Inflammatory macrophage (primary cell): ENCODE results near the gene ZNF182.
"Not testable (repeated sequence)": the region's sequence is repeated elsewhere in the genome, so short reads cannot be mapped to it uniquely, and the experiment has no call there.

Experiments
- DNase-seq, 2 donors: peaks; one replicate each; pipeline ENCODE4 v3.0.0-alpha.2; 2020 to 2022

The ZNF182 gene

GRCh38 chrX:48001260-48001659 is 2.5 kb downstream of the ZNF182 start:
- DNase-seq: no peak

DNA sequence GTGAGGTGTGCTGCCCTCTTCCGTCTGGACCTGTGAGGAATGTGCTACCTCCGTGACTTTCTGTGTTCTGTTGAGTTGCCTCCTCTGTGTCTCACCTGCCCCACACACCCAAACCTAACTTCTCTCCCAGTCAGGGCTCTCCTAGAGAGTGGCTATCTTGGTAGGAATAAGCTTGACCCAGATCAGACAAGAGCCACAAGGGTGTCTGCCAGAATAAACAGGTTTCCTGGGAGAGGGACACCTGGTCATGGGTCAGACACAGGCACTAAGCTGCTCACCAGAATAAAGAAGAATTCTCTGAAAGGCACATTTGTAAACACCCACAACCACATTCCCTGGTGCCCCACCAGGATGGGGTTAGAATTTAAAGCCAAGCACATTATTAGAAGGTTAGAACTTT is 11.1 kb downstream of the ZNF182 start:
- DNase-seq: no peak

DNA sequence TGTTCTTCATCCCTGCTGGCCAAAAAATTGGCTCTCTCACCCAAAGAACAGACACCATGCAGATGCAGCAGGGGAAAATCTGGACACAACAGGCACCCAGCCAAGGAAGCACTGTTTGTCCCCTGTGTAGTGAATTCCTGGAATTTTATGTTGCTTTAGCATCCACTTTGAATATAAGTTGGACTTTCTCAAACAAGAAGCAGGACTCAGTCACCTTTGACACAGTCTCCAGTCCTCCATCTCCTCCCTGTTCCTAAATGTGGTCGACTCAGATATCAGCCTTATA is 11.8 kb downstream of the ZNF182 start:
- DNase-seq: no peak

DNA sequence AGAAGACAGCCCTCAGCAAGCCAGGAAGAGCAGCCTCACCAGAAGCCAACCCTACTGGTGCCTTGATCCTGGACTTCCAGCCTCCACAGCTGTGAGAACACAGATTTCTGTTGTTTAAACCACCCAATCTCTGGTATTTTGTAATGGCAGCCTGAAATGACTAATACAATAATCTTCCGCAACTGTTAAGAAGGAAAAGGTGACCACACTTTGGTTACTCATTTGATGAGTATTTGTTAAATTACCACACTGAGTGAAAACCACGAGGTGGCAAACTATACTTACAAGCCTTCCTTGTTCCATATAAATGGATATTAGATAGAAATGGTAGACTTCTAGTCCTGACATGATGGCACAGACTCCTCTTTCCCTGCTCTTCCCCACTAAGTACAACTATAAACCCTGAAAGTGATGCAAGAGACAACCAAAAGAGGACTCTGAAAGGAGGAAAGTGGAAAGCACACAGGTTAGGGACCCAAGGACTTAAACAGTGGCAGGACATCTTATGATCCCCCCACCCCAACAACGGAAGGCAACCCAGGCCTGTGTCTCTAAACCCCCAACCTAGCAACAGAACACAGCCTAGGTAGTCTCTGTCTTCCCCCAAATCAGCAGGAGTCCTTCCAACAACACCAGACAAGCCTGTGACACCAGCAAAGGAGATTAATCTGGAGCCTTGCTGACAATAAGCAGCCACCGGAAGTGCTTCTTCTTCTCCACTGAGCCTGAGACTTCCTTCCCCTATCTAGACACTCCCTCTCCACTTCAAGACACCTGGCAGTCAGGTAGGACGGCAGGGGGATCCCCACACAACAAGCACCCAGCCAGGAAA is 12.3 kb downstream of the ZNF182 start:
- DNase-seq: peak; percentile 37 to 45

DNA sequence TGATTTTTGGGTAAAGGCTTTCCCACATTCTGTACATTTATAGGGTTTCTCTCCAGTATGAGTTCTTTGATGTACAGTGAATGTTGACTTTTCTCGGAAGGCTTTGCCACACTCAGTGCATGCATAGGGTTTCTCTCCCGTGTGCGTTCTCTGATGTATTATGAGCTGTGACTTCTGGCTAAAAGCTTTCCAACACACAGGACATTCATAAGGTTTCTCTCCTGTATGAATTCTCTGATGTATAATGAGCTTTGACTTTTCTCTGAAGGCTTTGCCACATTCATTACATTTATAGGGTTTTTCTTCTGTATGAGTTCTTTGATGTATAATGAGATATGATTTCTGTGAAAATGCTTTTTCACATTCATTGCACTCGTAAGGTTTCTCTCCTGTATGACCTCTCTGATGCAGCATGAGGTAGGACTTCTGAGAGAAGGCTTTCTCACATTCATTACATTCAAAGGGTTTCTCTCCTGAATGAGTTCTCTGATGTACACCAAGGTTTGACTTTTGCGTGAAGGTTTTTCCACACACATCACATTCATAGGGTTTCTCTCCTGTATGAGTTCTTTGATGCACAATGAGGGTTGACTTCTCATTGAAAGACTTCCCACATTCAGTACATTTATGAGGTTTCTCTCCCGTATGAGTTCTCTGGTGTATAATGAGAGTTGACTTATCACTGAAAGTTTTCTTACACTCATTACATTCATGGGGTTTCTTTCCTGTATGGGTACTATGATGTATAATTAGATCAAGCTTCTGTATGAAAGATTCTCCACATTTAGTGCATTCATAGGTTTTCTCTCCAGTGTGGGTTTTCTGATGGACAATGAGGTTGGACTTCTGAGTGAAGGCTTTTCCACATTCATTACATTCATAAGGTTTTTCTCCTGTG is 27.3 kb downstream of the ZNF182 start:
- no peak for DNase-seq

GRCh38 chrX:47973235-47973634 is 30.6 kb downstream of the ZNF182 start:
- DNase-seq: no peak

DNA sequence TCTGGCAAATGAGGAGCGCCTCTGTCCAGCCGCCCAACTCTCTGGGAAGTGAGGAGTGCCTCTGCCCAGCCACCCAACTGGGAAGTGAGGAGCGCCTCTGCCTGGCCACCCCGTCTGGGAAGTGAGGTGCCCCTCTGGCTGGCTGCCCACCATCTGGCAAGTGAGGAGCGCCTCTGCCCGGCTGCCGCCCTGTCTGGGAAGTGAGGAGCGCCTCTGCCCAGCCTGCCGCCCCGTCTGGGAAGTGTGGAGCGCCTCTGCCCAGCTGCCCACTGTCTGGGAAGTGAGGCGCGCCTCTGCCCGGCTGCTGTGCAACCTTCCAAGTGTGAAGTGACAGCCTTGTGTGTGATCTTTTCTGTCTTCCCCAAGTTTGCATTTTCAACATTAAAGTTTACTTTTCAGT is 38.3 kb downstream of the ZNF182 start:
- DNase-seq: not testable (repeated sequence)

DNA sequence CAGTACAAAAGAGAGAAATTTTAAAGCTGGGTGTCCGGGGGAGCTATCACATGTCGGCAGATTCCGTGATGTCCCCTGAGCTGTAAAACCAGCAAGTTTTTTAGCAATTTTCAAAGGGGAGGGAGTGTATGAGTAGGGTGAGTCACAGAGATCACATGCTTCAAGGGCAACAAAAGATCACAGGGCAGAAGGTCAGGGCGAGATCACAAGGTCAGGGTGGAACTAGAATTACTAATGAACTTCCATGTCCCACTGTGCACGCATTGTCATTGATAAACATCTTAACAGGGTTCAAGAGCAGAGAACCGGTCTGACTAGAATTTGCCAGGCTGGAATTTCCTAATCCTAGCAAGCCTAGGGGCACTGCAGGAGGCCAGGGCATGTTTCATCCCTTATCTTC is 42.0 kb downstream of the ZNF182 start:
- peak in 1 of 2 donors; percentile 0 for DNase-seq

DNA sequence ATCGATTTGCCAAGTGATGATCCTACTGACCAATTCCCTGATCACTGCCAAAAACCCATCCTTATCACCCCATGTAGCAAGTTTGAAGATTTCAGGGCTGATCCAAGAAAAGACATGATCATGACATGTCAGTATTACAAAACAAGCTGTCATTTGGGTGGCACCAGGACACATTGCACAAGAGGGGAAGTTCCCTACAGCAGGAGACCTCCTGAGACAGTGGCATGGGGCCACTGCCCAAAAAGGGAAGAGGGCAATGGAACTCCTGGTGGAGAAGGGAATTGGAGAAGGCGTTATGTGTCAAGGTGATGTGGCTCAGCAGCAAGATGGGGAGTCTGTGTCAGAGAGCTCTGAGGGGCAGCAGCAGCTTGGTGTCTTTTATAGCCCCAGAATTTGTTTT is 43.4 kb downstream of the ZNF182 start:
- DNase-seq: peak; percentile 73 to 75

GRCh38 chrX:47958761-47959342 is 44.9 kb downstream of the ZNF182 start:
- peak in 1 of 2 donors; percentile 5 for DNase-seq

DNA sequence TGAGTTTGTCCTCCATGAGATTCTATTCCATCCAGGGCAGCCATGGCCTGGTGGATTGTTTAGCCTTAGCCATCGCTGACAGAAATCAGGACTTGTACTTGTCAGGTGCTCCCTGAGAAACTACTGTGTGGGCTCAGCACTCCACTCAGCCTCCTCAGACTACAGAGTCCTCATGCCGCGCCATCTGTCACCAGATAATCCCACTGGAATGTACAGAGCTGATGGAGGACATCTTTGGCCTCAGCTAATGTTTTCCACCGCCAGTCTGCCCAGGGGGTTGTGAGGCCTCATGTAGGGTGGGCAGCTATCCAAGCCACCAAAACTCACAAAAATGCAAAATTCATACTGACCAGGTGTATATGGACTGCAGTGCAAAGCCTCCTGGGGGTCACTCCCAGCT is 45.6 kb downstream of the ZNF182 start:
- DNase-seq: not testable (repeated sequence)

GRCh38 chrX:47956016-47956415 is 47.8 kb downstream of the ZNF182 start:
- no peak for DNase-seq

- DNase-seq: not testable (repeated sequence)
Measured at GRCh38 chrX:47955295-47955694, 48.5 kb downstream of the ZNF182 start.

DNA sequence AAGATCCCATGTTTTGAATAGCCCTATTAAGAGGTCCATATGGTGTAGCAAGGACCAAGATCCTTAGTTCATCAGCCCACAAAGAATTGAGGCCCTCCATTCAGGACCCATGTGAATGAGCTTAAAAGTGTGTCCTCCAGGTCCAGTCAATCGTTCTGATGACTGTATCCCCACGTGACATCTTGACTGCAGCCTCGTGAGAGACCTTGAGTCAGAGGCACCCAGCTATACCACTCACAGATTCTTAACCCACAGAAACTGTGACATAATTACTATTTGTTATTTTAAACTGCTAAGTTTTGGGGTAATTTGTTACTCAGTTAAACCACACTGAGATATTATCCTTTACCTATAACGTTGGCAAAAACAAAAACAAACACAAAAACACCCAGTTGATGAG is 62.4 kb downstream of the ZNF182 start:
- no peak for DNase-seq

DNA sequence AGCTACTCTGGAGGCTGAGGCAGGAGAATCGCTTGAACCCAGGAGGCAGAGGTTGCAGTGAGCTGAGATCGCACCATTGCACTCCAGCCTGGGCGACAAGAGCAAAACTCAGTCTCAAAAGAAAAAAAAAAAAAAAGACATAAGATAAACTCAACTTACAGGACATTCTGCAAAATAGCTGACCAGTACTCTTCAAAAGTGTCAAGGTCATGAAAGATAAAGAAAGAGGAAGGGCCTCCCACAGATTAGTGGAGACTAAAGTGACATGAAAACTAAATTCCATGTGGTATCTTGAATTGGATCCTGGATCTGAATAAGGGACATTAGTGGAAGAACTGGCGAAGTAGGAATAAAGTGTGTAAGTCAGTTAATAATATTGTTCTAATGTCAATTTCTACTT is 63.3 kb downstream of the ZNF182 start:
- DNase-seq: no peak

GRCh38 chrX:47936940-47937317 is 66.9 kb downstream of the ZNF182 start:
- DNase-seq: no peak

GRCh38 chrX:47936224-47936939 is 67.4 kb downstream of the ZNF182 start:
- DNase-seq: peak in 1 of 2 donors; percentile 5

GRCh38 chrX:47933946-47934345 is 69.8 kb downstream of the ZNF182 start:
- no peak for DNase-seq

DNA sequence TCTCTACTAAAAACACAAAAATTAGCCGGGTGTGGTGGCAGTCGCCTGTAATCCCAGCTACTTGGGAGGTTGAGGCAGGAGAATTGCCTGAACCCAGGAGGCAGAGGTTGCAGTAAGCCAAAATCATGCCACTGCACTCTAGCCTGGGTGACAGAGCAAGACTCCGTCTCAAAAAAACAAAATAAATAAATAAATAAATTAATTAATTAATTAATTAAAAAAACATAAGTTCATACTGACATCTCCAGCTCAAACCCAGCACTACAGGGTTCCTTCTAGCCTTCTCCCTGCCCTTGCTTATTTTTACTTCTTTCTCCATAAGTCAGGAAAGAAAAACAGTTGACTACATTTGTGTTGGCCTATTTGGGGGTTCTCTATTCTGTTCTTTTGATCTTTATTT is 71.8 kb downstream of the ZNF182 start:
- not testable (repeated sequence) for DNase-seq

- DNase-seq: no peak
Measured at GRCh38 chrX:47927212-47927611, 76.6 kb downstream of the ZNF182 start.
